K562 (cell line): ENCODE results near the gene C22orf39. TPM values are rescaled to one million over a fixed set of nuclear protein-coding genes. Genes with fewer than 3 reads are reported as not detected.

Experiments used
- ASH1L ChIP-seq: fragments of 450-650 bp; IDR thresholded peaks from 2 replicates; pipeline ENCODE4 v1.6.1; 2018; ENCODE audit warnings: borderline replicate concordance, mild to moderate bottlenecking, low read depth; ENCODE audit not compliant: partially characterized antibody
- E2F5 ChIP-seq: sonication (generic); formaldehyde crosslinking; IDR thresholded peaks from 2 replicates; pipeline ENCODE4 v1.8.0; 2022; ENCODE audit warnings: mild to moderate bottlenecking, missing genetic modification reagents
- KLF1 ChIP-seq: fragments of 450-650 bp; IDR thresholded peaks from 2 replicates; pipeline ENCODE4 v1.6.1; 2016; ENCODE audit warnings: missing genetic modification characterization, missing compliant biosample characterization
- NR2F6 ChIP-seq: fragments of 450-650 bp; formaldehyde crosslinking; IDR thresholded peaks from 2 replicates; pipeline ENCODE4 v1.4.0; 2020; ENCODE audit warnings: mild to moderate bottlenecking
- STAT6 ChIP-seq: sonication (generic); formaldehyde crosslinking; IDR thresholded peaks from 2 replicates; pipeline ENCODE4 v1.8.1; 2023; ENCODE audit warnings: mild to moderate bottlenecking, missing genetic modification reagents
- THAP12 ChIP-seq: fragments of 250-450 bp; sonication (Bioruptor Pico); IDR thresholded peaks from 2 replicates; pipeline ENCODE4 v1.9.0; 2021; ENCODE audit warnings: mild to moderate bottlenecking, inconsistent platforms
- U2AF1 ChIP-seq: fragments of 200-400 bp; formaldehyde crosslinking; optimal IDR thresholded peaks from 2 replicates; pipeline ENCODE3; 2017; ENCODE audit warnings: mild to moderate bottlenecking, low read depth, low read length, moderate library complexity
- ZBTB26 ChIP-seq: fragments of 450-650 bp; formaldehyde crosslinking; IDR thresholded peaks from 2 replicates; pipeline ENCODE4 v1.4.0; 2022; ENCODE audit warnings: missing genetic modification characterization
- ZBTB5 ChIP-seq: fragments of 450-650 bp; IDR thresholded peaks from 2 replicates; pipeline ENCODE4 v1.6.1; 2017; ENCODE audit warnings: antibody characterized with exemption
- ZNF699 ChIP-seq: fragments of 250-450 bp; sonication (Bioruptor Pico); IDR thresholded peaks from 2 replicates; pipeline ENCODE4 v1.8.0; 2021; ENCODE audit warnings: mild to moderate bottlenecking, moderate library complexity; ENCODE audit not compliant: insufficient replicate concordance
- ZNF785 ChIP-seq: fragments of 250-450 bp; sonication (Bioruptor Pico); IDR thresholded peaks from 2 replicates; pipeline ENCODE4 v1.4.0; 2020; ENCODE audit warnings: mild to moderate bottlenecking
- polyA plus RNA-seq, 8 experiments: library from polyadenylated mRNA; depleted of rRNA in 4 of 8; stranded (reverse) in 5 of 8; unstranded in 3 of 8; fragments of >200 nt; fragmentation: Nextera tagmentation in 2 of 8; fragmentation: Illumina TruSeq in 1 of 8; extraction: Ambion mirVana in 2 of 8; extraction: Trizol in 1 of 8; gene quantifications; 2 replicates each; pipeline versions ENCODE4 v1.2.1 to v1.2.3, GENCODE V29; 2011 to 2014; ENCODE audit warnings: inconsistent platforms in 1 of 8, missing spikeins in 1 of 8
- total RNA-seq, 7 experiments: library from RNA; depleted of rRNA in 6 of 7; stranded (reverse); fragments of >200 nt in 6 of 7; fragmentation: Illumina TruSeq in 2 of 7; extraction: Trizol in 2 of 7; gene quantifications; 2 replicates each; pipeline versions ENCODE4 v1.2.1 to v1.2.3, GENCODE V29; 2011 to 2021; ENCODE audit warnings: low replicate concordance in 1 of 7

The C22orf39 gene
- total and polyA plus RNA-seq, 9 of the 15 experiments (the other 6 are each of a cell fraction or from before 2014, with no cell fraction given), result 20.4 to 139 (median 66.8) TPM

GRCh38 chr22:19455585-19456370 is 8.3 kb upstream of the C22orf39 start (continued):
- 0 out of 2 replicates have a peak, but pooled peaks have one; percentile 38 for TF ChIP-seq THAP12 (CRISPR knock-in tag)
- TF ChIP-seq ZBTB5, result no peak
- TF ChIP-seq KLF1 (tag), result 0 out of 2 replicates have a peak, but pooled peaks have one; percentile 57
- TF ChIP-seq NR2F6, result no peak
- TF ChIP-seq ZNF699 (CRISPR knock-in tag), result peak; percentile 10
- TF ChIP-seq ASH1L, result no peak
- peak; percentile 81; the same call in 1 of the 2 replicates for TF ChIP-seq STAT6
- 0 out of 2 replicates have a peak, but pooled peaks have one; percentile 29 for TF ChIP-seq E2F5 (CRISPR knock-in tag)
- no peak for TF ChIP-seq ZNF785 (CRISPR knock-in tag)
- no peak for TF ChIP-seq U2AF1
- no peak for TF ChIP-seq ZBTB26
